H9 (cell line): ENCODE measurements around the gene TUT4. TPM values are rescaled to one million over a fixed set of nuclear protein-coding genes. Genes with fewer than 3 reads are reported as not detected.

Source experiments
- DNase-seq: peaks from one replicate; pipeline ENCODE4 v3.0.0-alpha.2; 2017
- H2AFZ ChIP-seq: one replicate; pipeline ENCODE4 v1.6.1; 2013; ENCODE audit warnings: mild to moderate bottlenecking, low read length, control low read depth, moderate library complexity
- H2AK5ac ChIP-seq: 2 replicates; pipeline ENCODE4 v1.6.1; 2013; ENCODE audit warnings: low read length, control low read depth, mixed read lengths; ENCODE audit not compliant: insufficient read length
- H2BK120ac ChIP-seq: one replicate; pipeline ENCODE4 v1.6.1; 2013; ENCODE audit warnings: low read depth, mild to moderate bottlenecking, low read length, control low read depth, inconsistent platforms; ENCODE audit not compliant: poor library complexity, severe bottlenecking
- H2BK12ac ChIP-seq: 2 replicates; pipeline ENCODE4 v1.6.1; 2013; ENCODE audit warnings: low read length, control low read depth, mixed read lengths, low read depth; ENCODE audit not compliant: insufficient read length
- H2BK15ac ChIP-seq: 2 replicates; pipeline ENCODE4 v1.6.1; 2013; ENCODE audit warnings: low read depth, low read length, control low read depth
- H2BK20ac ChIP-seq: one replicate; pipeline ENCODE4 v1.6.1; 2013; ENCODE audit warnings: low read depth, mild to moderate bottlenecking, low read length, control low read depth, inconsistent platforms; ENCODE audit not compliant: poor library complexity, severe bottlenecking
- H2BK5ac ChIP-seq: 2 replicates; pipeline ENCODE4 v1.6.1; 2013; ENCODE audit warnings: low read length, control low read depth, mixed read lengths; ENCODE audit not compliant: insufficient read length
- H3K14ac ChIP-seq: 2 replicates; pipeline ENCODE4 v1.6.1; 2013; ENCODE audit warnings: low read length, control low read depth; ENCODE audit not compliant: insufficient read depth
- H3K18ac ChIP-seq: 2 replicates; pipeline ENCODE4 v1.6.1; 2013; ENCODE audit warnings: low read depth, mild to moderate bottlenecking, mixed read lengths, low read length, control low read depth; ENCODE audit not compliant: insufficient read length
- H3K23ac ChIP-seq: 2 replicates; pipeline ENCODE4 v1.6.1; 2013; ENCODE audit warnings: low read length, control low read depth, mixed read lengths, low read depth; ENCODE audit not compliant: insufficient read length
- H3K23me2 ChIP-seq: 2 replicates; pipeline ENCODE4 v1.6.1; 2013; ENCODE audit warnings: low read depth, mild to moderate bottlenecking, mixed read lengths, low read length, control low read depth; ENCODE audit not compliant: insufficient read length, poor library complexity, severe bottlenecking
- H3K27ac ChIP-seq: 2 replicates; pipeline ENCODE4 v1.5.1; 2013; ENCODE audit warnings: low read length, control low read depth, mixed read lengths, low read depth; ENCODE audit not compliant: insufficient read length
- H3K27me3 ChIP-seq: 2 replicates; pipeline ENCODE4 v1.6.1; 2013; ENCODE audit warnings: low read length, control low read depth, inconsistent platforms; ENCODE audit not compliant: insufficient read depth
- H3K4ac ChIP-seq: 2 replicates; pipeline ENCODE4 v1.6.1; 2013; ENCODE audit warnings: low read depth, mild to moderate bottlenecking, control low read depth, inconsistent platforms, low read length, moderate library complexity
- H3K4me1 ChIP-seq: 2 replicates; pipeline ENCODE4 v1.6.1; 2013; ENCODE audit warnings: low read length, control low read depth, inconsistent platforms; ENCODE audit not compliant: insufficient read depth
- H3K4me2 ChIP-seq: 2 replicates; pipeline ENCODE4 v1.6.1; 2013; ENCODE audit warnings: low read length, control low read depth, mixed read lengths; ENCODE audit not compliant: insufficient read length, insufficient read depth
- H3K56ac ChIP-seq: 2 replicates; pipeline ENCODE4 v1.6.1; 2013; ENCODE audit warnings: low read depth, mild to moderate bottlenecking, mixed read lengths, low read length, control low read depth; ENCODE audit not compliant: insufficient read length
- H3K79me1 ChIP-seq: 2 replicates; pipeline ENCODE4 v1.6.1; 2013; ENCODE audit warnings: low read depth, mild to moderate bottlenecking, moderate library complexity, low read length, control low read depth, inconsistent platforms; ENCODE audit not compliant: insufficient read depth, poor library complexity, severe bottlenecking
- H3K79me2 ChIP-seq: 2 replicates; pipeline ENCODE4 v1.6.1; 2013; ENCODE audit warnings: low read length, control low read depth, inconsistent platforms; ENCODE audit not compliant: insufficient read depth
- H3K9ac ChIP-seq: 2 replicates; pipeline ENCODE4 v1.6.1; 2013; ENCODE audit warnings: low read length, control low read depth, mixed read lengths; ENCODE audit not compliant: insufficient read length; ENCODE audit errors: extremely low read depth
- H3K9me3 ChIP-seq: one replicate; pipeline ENCODE4 v1.6.1; 2013; ENCODE audit warnings: low read depth, low read length, inconsistent platforms; ENCODE audit not compliant: control insufficient read depth
- H3T11ph ChIP-seq: one replicate; pipeline ENCODE4 v1.6.1; 2013; ENCODE audit warnings: mild to moderate bottlenecking, low read length, control low read depth, inconsistent platforms
- H4K20me1 ChIP-seq: one replicate; pipeline ENCODE4 v1.6.1; 2013; ENCODE audit not compliant: control insufficient read depth, insufficient read length, insufficient read depth
- H4K5ac ChIP-seq: 2 replicates; pipeline ENCODE4 v1.6.1; 2013; ENCODE audit warnings: low read depth, mild to moderate bottlenecking, mixed read lengths, low read length, control low read depth; ENCODE audit not compliant: insufficient read length
- H4K8ac ChIP-seq: replicated peaks from 2 replicates; pipeline ENCODE4 v1.6.1; 2013; ENCODE audit warnings: low read length, control low read depth, mixed read lengths, low read depth; ENCODE audit not compliant: insufficient read length
- H4K91ac ChIP-seq: 2 replicates; pipeline ENCODE4 v1.6.1; 2013; ENCODE audit warnings: low read depth, mild to moderate bottlenecking, moderate library complexity, mixed read lengths, low read length, control low read depth; ENCODE audit not compliant: insufficient read length
- H3K27ac Mint-ChIP-seq, 3 experiments: 2 replicates in 2 of 3; 3 replicates in 1 of 3; pipeline ENCODE4 v1.8.0; 2020 to 2021; ENCODE audit warnings: mixed read lengths in 3 of 3, mild to moderate bottlenecking in 1 of 3, moderate library complexity in 1 of 3
- H3K27me3 Mint-ChIP-seq: 2 replicates; pipeline ENCODE4 v1.8.0; 2021; ENCODE audit warnings: low read depth, mild to moderate bottlenecking, moderate library complexity, mixed read lengths
- H3K36me3 Mint-ChIP-seq, 3 experiments: 2 replicates in 2 of 3; 3 replicates in 1 of 3; pipeline ENCODE4 v1.8.0; 2020 to 2021; ENCODE audit warnings: low read depth in 3 of 3, mixed read lengths in 3 of 3; ENCODE audit not compliant: insufficient read depth in 1 of 3
- H3K4me1 Mint-ChIP-seq, 2 experiments: 2 replicates each; pipeline ENCODE4 v1.8.0; 2020; ENCODE audit warnings: mixed read lengths in 2 of 2
- H3K4me3 Mint-ChIP-seq, 2 experiments: 2 replicates in 1 of 2; 3 replicates in 1 of 2; pipeline ENCODE4 v1.8.0; 2020 to 2021; ENCODE audit warnings: mild to moderate bottlenecking in 2 of 2, mixed read lengths in 2 of 2, moderate library complexity in 1 of 2
- H3K9me3 Mint-ChIP-seq, 2 experiments: 2 replicates in 1 of 2; 3 replicates in 1 of 2; pipeline ENCODE4 v1.8.0; 2020; ENCODE audit warnings: mild to moderate bottlenecking in 2 of 2, mixed read lengths in 2 of 2, moderate library complexity in 1 of 2
- WGBS: extraction: QIAGEN DNeasy Blood & Tissue Kit; methylation state at CpG from one replicate; pipeline ENCODE4 v1.1.7; 2013; ENCODE audit warnings: missing lambda C conversion rate, low lambda C conversion rate, mixed read lengths; ENCODE audit not compliant: insufficient read length; ENCODE audit errors: extremely low coverage; 5-methylcytosine and 5-hydroxymethylcytosine counted together
- total RNA-seq: library from RNA; stranded (reverse); gene quantifications from 2 replicates; pipeline ENCODE4 v1.2.1, GENCODE V29; 2021
- TF ChIP-seq, protein P1 (sequence below): fragments of 200-600 bp; sonication (generic); conservative IDR thresholded peaks from 3 replicates; pipeline ENCODE4 v1.8.0; 2021; ENCODE audit warnings: antibody characterized with exemption, mild to moderate bottlenecking

The TUT4 gene
- total RNA-seq, 1 experiment from 2014 or later: 59.3 TPM

- peaks cover 15% of the 10 kb centered on the region; the same call in 1 of the 2 replicates for H3K79me2 ChIP-seq
- Mint-ChIP-seq H3K9me3 (no peaks in the 10 kb centered on the region; a peak in 1 of 5 replicates), H3K27ac (peak overlapping the region; percentile 100), H3K36me3 (peaks cover 39 to 64% (median 54%) of the 10 kb centered on the region in 3 experiments), H3K4me1 (peaks cover 21 to 23% of the 10 kb centered on the region in 2 experiments), H3K27me3 (no peaks in the 10 kb centered on the region), H3K4me3 (peak overlapping the region; percentile 100)
- H3K23me2 ChIP-seq: peaks cover 5% of the 10 kb centered on the region
- H2BK12ac ChIP-seq: no peak overlapping the region
- H3K14ac ChIP-seq: peak overlapping the region; percentile 93
- peak overlapping the region; percentile 100 for H3K9ac ChIP-seq
- H3K79me1 ChIP-seq: peaks cover 2% of the 10 kb centered on the region
- no peak overlapping the region for H2AK5ac ChIP-seq
- H3K23ac ChIP-seq: peak overlapping the region; percentile 6
- WGBS: no CpG with 5 or more reads among the region's 8 CpGs
- H2BK5ac ChIP-seq: peak overlapping the region; percentile 87
- H3K4ac ChIP-seq: no peak overlapping the region
- no peak overlapping the region for H2BK20ac ChIP-seq
- H4K5ac ChIP-seq: peak overlapping the region; percentile 95
- H4K91ac ChIP-seq: peak overlapping the region; percentile 47
- H3T11ph ChIP-seq: no peak overlapping the region
- H3K27me3 ChIP-seq: no peaks in the 10 kb centered on the region
- no peak overlapping the region for H2AFZ ChIP-seq
- TF ChIP-seq, protein P1, sequence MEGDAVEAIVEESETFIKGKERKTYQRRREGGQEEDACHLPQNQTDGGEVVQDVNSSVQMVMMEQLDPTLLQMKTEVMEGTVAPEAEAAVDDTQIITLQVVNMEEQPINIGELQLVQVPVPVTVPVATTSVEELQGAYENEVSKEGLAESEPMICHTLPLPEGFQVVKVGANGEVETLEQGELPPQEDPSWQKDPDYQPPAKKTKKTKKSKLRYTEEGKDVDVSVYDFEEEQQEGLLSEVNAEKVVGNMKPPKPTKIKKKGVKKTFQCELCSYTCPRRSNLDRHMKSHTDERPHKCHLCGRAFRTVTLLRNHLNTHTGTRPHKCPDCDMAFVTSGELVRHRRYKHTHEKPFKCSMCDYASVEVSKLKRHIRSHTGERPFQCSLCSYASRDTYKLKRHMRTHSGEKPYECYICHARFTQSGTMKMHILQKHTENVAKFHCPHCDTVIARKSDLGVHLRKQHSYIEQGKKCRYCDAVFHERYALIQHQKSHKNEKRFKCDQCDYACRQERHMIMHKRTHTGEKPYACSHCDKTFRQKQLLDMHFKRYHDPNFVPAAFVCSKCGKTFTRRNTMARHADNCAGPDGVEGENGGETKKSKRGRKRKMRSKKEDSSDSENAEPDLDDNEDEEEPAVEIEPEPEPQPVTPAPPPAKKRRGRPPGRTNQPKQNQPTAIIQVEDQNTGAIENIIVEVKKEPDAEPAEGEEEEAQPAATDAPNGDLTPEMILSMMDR: no peak
- H3K4me2 ChIP-seq: peak overlapping the region; percentile 96
- no peaks in the 10 kb centered on the region for H3K9me3 ChIP-seq
- H4K8ac ChIP-seq: peak overlapping the region; percentile 81
- peak overlapping the region; percentile 85 for H3K56ac ChIP-seq
- peak overlapping the region; percentile 99 for H3K27ac ChIP-seq
- H2BK120ac ChIP-seq: peak overlapping the region; percentile 0
- H4K20me1 ChIP-seq: no peaks in the 10 kb centered on the region
- peak overlapping the region; percentile 90 for H3K18ac ChIP-seq
- H2BK15ac ChIP-seq: no peak overlapping the region
- H3K4me1 ChIP-seq: no peaks in the 10 kb centered on the region
- no peak for DNase-seq
Observed at GRCh38 chr1:52404975-52405338, 147.9 kb downstream of the TUT4 start.
